Right renal cortex interstitium (tissue), 3 donors: ENCODE measurements around the gene POTEC. TPM values are rescaled to one million over a fixed set of nuclear protein-coding genes. Genes with fewer than 3 reads are reported as not detected.

Source experiments
- polyA plus RNA-seq, 3 donors: library from polyadenylated mRNA; unstranded; fragments of 120-200 nt; gene quantifications; one replicate each; pipeline ENCODE4 v1.2.1, GENCODE V29; 2013; ENCODE audit not compliant: insufficient read length in 3 of 3

POTEC gene
- polyA plus RNA-seq, 3 donors = 0.06 to 0.07 TPM; not detected in 1

Other genes starting within 250 kb of the POTEC start
- under 1 TPM; 0.12 to 0.26 (median 0.16) TPM for gene ANKRD30B, start 204.6 kb upstream of the POTEC start, polyA plus RNA-seq